Right cardiac atrium (tissue), 5 donors: ENCODE measurements around the gene CELF5. TPM values are rescaled to one million over a fixed set of nuclear protein-coding genes. Genes with fewer than 3 reads are reported as not detected.

Experiments used
- ATAC-seq, 2 donors: fragments of 200-7000 bp; cut with Tn5 transposase; one replicate each; pipeline versions ENCODE4 v1.8.0 to v1.9.1; 2020; ENCODE audit warnings: moderate library complexity in 2 of 2, mild to moderate bottlenecking in 1 of 2
- DNase-seq, 3 donors: peaks; one replicate each; pipeline ENCODE4 v3.0.0-alpha.2; 2020
- H3K27ac ChIP-seq: one replicate; pipeline ENCODE4 v1.5.1; 2013; ENCODE audit warnings: mild to moderate bottlenecking, low read length, control low read depth, moderate library complexity
- H3K27me3 ChIP-seq: one replicate; pipeline ENCODE4 v1.6.1; 2013; ENCODE audit not compliant: control insufficient read depth, insufficient read depth
- H3K4me1 ChIP-seq: one replicate; pipeline ENCODE4 v1.6.1; 2013; ENCODE audit warnings: low read length; ENCODE audit not compliant: control insufficient read depth, insufficient read depth
- H3K4me3 ChIP-seq: one replicate; pipeline ENCODE4 v1.5.1; 2013; ENCODE audit warnings: low read length, control low read depth
- H3K9me3 ChIP-seq: one replicate; pipeline ENCODE4 v1.6.1; 2013; ENCODE audit warnings: low read length; ENCODE audit not compliant: control insufficient read depth
- WGBS: extraction: QIAGEN DNeasy Blood & Tissue Kit; methylation state at CpG from one replicate; pipeline ENCODE4 v1.1.7; 2013; 5-methylcytosine and 5-hydroxymethylcytosine counted together
- intact Hi-C, 4 donors: fragments of 100-400 bp; cut with DNase I; formaldehyde crosslinking; loops; one replicate each; pipeline versions ENCODE4 v1.11.0 to v1.14.0; 2022 to 2023
- long read RNA-seq, 4 donors: library from polyadenylated mRNA; unstranded; transcript quantifications; one replicate each; pipeline ENCODE4 v2.0.0, GENCODE V29; 2020 to 2021
- polyA plus RNA-seq: library from polyadenylated mRNA; stranded (reverse); fragments of 200-250 nt; gene quantifications from one replicate; pipeline ENCODE4 v1.2.3, GENCODE V29; 2013
- total RNA-seq, 4 donors: library from RNA; stranded (reverse); fragmentation: NEBNext Ultra II Directional; extraction: Animal tissue kit (Norgen Biotek cat#: 25700); gene quantifications; one replicate each; pipeline ENCODE4 v1.2.1, GENCODE V29; 2021
- donor health status: healthy with polysubstance abuse.
- donor health status: DM: no; HTN: yes; CAD: no.
- donor health status: DM: no; HTN: no; CAD: no.
- donor health status: DM: no; HTN: yes; CAD: no; lungs with severe emphysema.
- donor health status: DM: yes; HTN: yes; CAD: no.

Gene CELF5
- total RNA-seq (under 1 TPM in 2 of 4 donors, not detected in 2; 0.14 to 0.20 TPM), polyA plus RNA-seq (not detected)
- long read RNA-seq, donor 1, result 0 reads
- long read RNA-seq, donor 2, result 0 reads
- long read RNA-seq, donor 3, result 0 reads
- long read RNA-seq, donor 4, result 0 reads

- ATAC-seq (peak; percentile 34 to 44), DNase-seq (peak; percentile 47 to 84 (median 83))
- Histone ChIP-seq H3K4me3 (peak within 1 kb of the TSS; percentile 61), H3K9me3 (no peaks in the 10 kb centered on the region), H3K4me1 (no peaks in the 10 kb centered on the region), H3K27ac (no peak within 1 kb of the TSS), H3K27me3 (no peaks in the 10 kb centered on the region)
- WGBS, result 1% methylated on average over 85 of the region's 94 CpGs
- intact Hi-C loops, result no loop called here
Observed at GRCh38 chr19:3224346-3225168, at the start of gene CELF5. CELF5 (plus strand) TSS chr19:3224661; CDS start chr19:3224740, 79 bp downstream.

GRCh38 chr19:3175781-3176714 is 48.4 kb upstream of the CELF5 start:
- H3K27me3 ChIP-seq, result no peaks in the 10 kb centered on the region
- H3K9me3 ChIP-seq, result no peaks in the 10 kb centered on the region
- no peak overlapping the region for H3K27ac ChIP-seq
- ATAC-seq (peak in 1 of 2 donors; percentile 8), DNase-seq (peak in 1 of 3 donors; percentile 65)
- WGBS, result 55% methylated on average over 17 of the region's 17 CpGs
- no peaks in the 10 kb centered on the region for H3K4me1 ChIP-seq
- no peak overlapping the region for H3K4me3 ChIP-seq
- intact Hi-C loops, result no loop called here

GRCh38 chr19:3176715-3177501 is 47.6 kb upstream of the CELF5 start:
- ATAC-seq, result peak; percentile 26 to 28
- Histone ChIP-seq H3K9me3 (no peaks in the 10 kb centered on the region), H3K4me3 (no peak overlapping the region), H3K4me1 (no peaks in the 10 kb centered on the region), H3K27me3 (no peaks in the 10 kb centered on the region), H3K27ac (no peak overlapping the region)
- intact Hi-C loops, result no loop called here
- peak in 1 of 3 donors; percentile 45 for DNase-seq
- 75% methylated on average over 11 of the region's 11 CpGs for WGBS

- Histone ChIP-seq H3K9me3 (no peaks in the 10 kb centered on the region), H3K27ac (no peak within 1 kb of the TSS), H3K4me3 (no peak within 1 kb of the TSS), H3K4me1 (no peaks in the 10 kb centered on the region), H3K27me3 (no peaks in the 10 kb centered on the region)
- 59% methylated on average over 42 of the region's 42 CpGs for WGBS
- DNase-seq, result peak in 1 of 3 donors; percentile 63
- ATAC-seq, result peak; percentile 25 to 49
- intact Hi-C loops, result no loop called here
Observed at GRCh38 chr19:3178377-3178972, 46.0 kb upstream of the CELF5 start, which contains the start of gene S1PR4. S1PR4 (plus strand) TSS chr19:3178769; CDS start chr19:3178793, 24 bp downstream.

- ATAC-seq (peak; percentile 9 to 15), DNase-seq (peak in 1 of 3 donors; percentile 53)
- H3K9me3 ChIP-seq, result no peaks in the 10 kb centered on the region
- H3K27ac ChIP-seq, result no peak overlapping the region
- no peaks in the 10 kb centered on the region for H3K4me1 ChIP-seq
- intact Hi-C loops, result no loop called here
- 81% methylated on average over 52 of the region's 52 CpGs for WGBS
- H3K4me3 ChIP-seq, result no peak overlapping the region
- H3K27me3 ChIP-seq, result no peaks in the 10 kb centered on the region
Observed at GRCh38 chr19:3178973-3179738, 45.3 kb upstream of the CELF5 start.

- Histone ChIP-seq H3K27me3 (no peaks in the 10 kb centered on the region), H3K4me1 (no peaks in the 10 kb centered on the region), H3K27ac (no peak overlapping the region), H3K4me3 (no peak overlapping the region), H3K9me3 (no peaks in the 10 kb centered on the region)
- intact Hi-C loops, result no loop called here
- peak in 1 of 2 donors; percentile 4 for ATAC-seq
- 80% methylated on average over 31 of the region's 31 CpGs for WGBS
- peak in 1 of 3 donors; percentile 53 for DNase-seq
Observed at GRCh38 chr19:3179739-3180293, 44.6 kb upstream of the CELF5 start.

- peak in 2 of 3 donors; percentile 44 to 51 for DNase-seq
- WGBS, result 76% methylated on average over 13 of the region's 13 CpGs
- peaks cover 6% of the 10 kb centered on the region for H3K4me1 ChIP-seq
- no peak for ATAC-seq
- H3K9me3 ChIP-seq, result no peaks in the 10 kb centered on the region
- H3K27ac ChIP-seq, result no peak overlapping the region
- H3K4me3 ChIP-seq, result no peak overlapping the region
- intact Hi-C loops, result no loop called here
- H3K27me3 ChIP-seq, result no peaks in the 10 kb centered on the region
Observed at GRCh38 chr19:3183721-3184641, 40.5 kb upstream of the CELF5 start.

GRCh38 chr19:3184847-3185460 is 39.5 kb upstream of the CELF5 start:
- ATAC-seq (peak; percentile 63 to 64), DNase-seq (peak; percentile 77 to 92 (median 85))
- Histone ChIP-seq H3K9me3 (no peaks in the 10 kb centered on the region), H3K4me1 (peaks cover 6% of the 10 kb centered on the region), H3K27me3 (no peaks in the 10 kb centered on the region), H3K4me3 (peak overlapping the region; percentile 90), H3K27ac (no peak overlapping the region)
- WGBS, result 13% methylated on average over 14 of the region's 14 CpGs
- intact Hi-C loops, result no loop called here
